Measurements from ENCODE around the gene ICAM2. TPM values are rescaled to one million over a fixed set of nuclear protein-coding genes. Genes with fewer than 3 reads are reported as not detected.

The ICAM2 gene
- total and polyA plus RNA-seq, 2 donors (not counting 1 experiment from before 2014, with no cell fraction given): 48.7 to 149 TPM

DNA sequence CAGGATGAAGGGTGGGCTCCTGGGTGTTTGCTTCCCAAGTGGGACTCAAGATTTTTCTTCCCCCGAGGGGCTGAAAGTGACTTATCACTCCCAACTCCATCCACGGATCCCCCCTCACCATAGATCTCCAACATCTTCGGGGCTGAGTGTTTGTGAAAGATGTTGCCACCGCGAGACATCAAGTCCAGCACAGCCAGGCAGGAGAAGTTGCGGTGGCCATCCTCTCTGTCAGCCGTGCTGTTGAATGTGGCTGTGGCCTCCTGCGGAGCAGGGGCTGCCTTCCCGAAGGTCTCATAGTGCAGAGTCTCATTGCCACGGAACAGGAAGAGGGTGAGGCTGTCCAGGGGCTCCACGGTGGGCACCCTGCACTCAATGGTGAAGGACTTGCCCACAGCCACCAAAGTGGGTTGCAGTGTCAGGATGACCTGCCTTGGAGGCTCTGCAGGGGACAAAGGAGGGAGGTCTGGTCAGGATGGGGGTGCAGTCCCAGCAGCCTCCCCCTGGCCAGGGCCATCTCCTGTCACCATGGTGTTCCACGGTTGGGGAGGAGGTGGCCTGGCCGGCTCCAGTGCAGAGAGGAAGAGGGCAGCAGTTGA lies 16.8 kb downstream of the ICAM2 start:
- H3K36me3 ChIP-seq (replicated peaks in 1 of 2; ENCODE audit: control extremely low read depth in 1 of 2, control insufficient read depth in 1 of 2, extremely low read depth in 1 of 2, insufficient read depth in 2 of 2, low read length in 1 of 2): peaks cover 0 to 60% of the 10 kb centered on the region in 2 experiments
- H4K20me1 ChIP-seq (ENCODE audit: control insufficient read depth, insufficient read depth, low read length, poor library complexity, severe bottlenecking): peaks cover 77% of the 10 kb centered on the region
- peaks cover 26% of the 10 kb centered on the region for H3K4me1 Mint-ChIP-seq
- no peak overlapping the region for H3K27ac ChIP-seq (ENCODE audit: low read length in 2 of 2)
- no peaks in the 10 kb centered on the region for H3K9me3 Mint-ChIP-seq (ENCODE audit: insufficient read depth)
- H3K4me3 Mint-ChIP-seq: no peak overlapping the region
- no peak overlapping the region for H3K27ac Mint-ChIP-seq
- intact Hi-C loops (cut with micrococcal nuclease): no loop called here
- H3K9me3 ChIP-seq (ENCODE audit: control extremely low read depth in 1 of 3, control insufficient read depth in 2 of 3, insufficient read depth in 1 of 3, low read length in 2 of 3): no peaks in the 10 kb centered on the region
- DNase-seq (no peak), ATAC-seq (ENCODE audit: low read depth) (no peak)
- H3K9ac ChIP-seq (ENCODE audit: low read length): no peak overlapping the region
- no peak overlapping the region for H3K4me3 ChIP-seq (ENCODE audit: control extremely low read depth in 1 of 5, extremely low read depth in 1 of 5, insufficient read depth in 1 of 5, low read depth in 2 of 5, low read length in 4 of 5)
- POLR2A ChIA-PET: no interaction called here
- peaks cover 17 to 36% of the 10 kb centered on the region in 2 donors for H3K4me1 ChIP-seq (ENCODE audit: control insufficient read depth in 2 of 2, insufficient read depth in 2 of 2, low read length in 2 of 2)
- TF ChIP-seq EZH2 (IDR thresholded peaks at IDR 0.05; ENCODE audit: borderline replicate concordance, insufficient read depth, low read depth, low read length, poor library complexity, severe bottlenecking): no peak
- no peak for TF ChIP-seq CTCF (IDR thresholded peaks at IDR 0.05)
- H2AFZ ChIP-seq (ENCODE audit: insufficient read depth, low read depth, low read length, poor library complexity, severe bottlenecking): no peak overlapping the region
- H3K27me3 Mint-ChIP-seq: peaks cover 3% of the 10 kb centered on the region
- 91% methylated on average over 12 of the region's 13 CpGs for WGBS (ENCODE audit: insufficient coverage)
- H3K4me2 ChIP-seq (replicated peaks; ENCODE audit: low read depth, low read length, poor library complexity, severe bottlenecking): no peak overlapping the region
- CTCF ChIA-PET: interaction anchor here (0.7 to 0.9 kb wide), 2 partner anchors 14 to 91 kb away, joined by 3 read pairs; no protein-coding TSS in a partner anchor
- peaks cover 38% of the 10 kb centered on the region for H3K79me2 ChIP-seq (ENCODE audit: control insufficient read depth, insufficient read depth, low read length)
- H3K27me3 ChIP-seq (replicated peaks in 1 of 4; ENCODE audit: control extremely low read depth in 1 of 4, control insufficient read depth in 3 of 4, insufficient read depth in 4 of 4, low read length in 3 of 4): peaks cover 0 to 7% (median 0%) of the 10 kb centered on the region in 4 experiments
